T-helper 1 cell treated with Interleukin-12 subunit alpha and Interleukin-12 subunit beta and Interleukin-4 antibody, amounts not matched to agents 30 μg/mL and 1 μg/mL, for 36 hours (primary cell): ENCODE data around the gene FRAS1.
"Not testable (repeated sequence)": the region's sequence is repeated elsewhere in the genome, so short reads cannot be mapped to it uniquely, and the experiment has no call there.

Source experiments
- H3K27ac Mint-ChIP-seq: one replicate; pipeline ENCODE4 v1.8.0; 2021; ENCODE audit warnings: mild to moderate bottlenecking, mixed read lengths
- H3K27me3 Mint-ChIP-seq: one replicate; pipeline ENCODE4 v1.8.0; 2021; ENCODE audit warnings: low read depth, mixed read lengths
- H3K36me3 Mint-ChIP-seq: one replicate; pipeline ENCODE4 v1.8.0; 2021; ENCODE audit warnings: low read depth, mixed read lengths
- H3K4me1 Mint-ChIP-seq: one replicate; pipeline ENCODE4 v1.8.0; 2021; ENCODE audit warnings: low read depth, mixed read lengths
- H3K4me3 Mint-ChIP-seq: one replicate; pipeline ENCODE4 v1.8.0; 2021; ENCODE audit warnings: mild to moderate bottlenecking, moderate library complexity, mixed read lengths
- H3K9me3 Mint-ChIP-seq: one replicate; pipeline ENCODE4 v1.8.0; 2021; ENCODE audit warnings: mixed read lengths

Gene FRAS1

GRCh38 chr4:78069859-78070258 is 12.7 kb downstream of the FRAS1 start:
- peaks cover 12% of the 10 kb centered on the region for H3K27me3 Mint-ChIP-seq
- no peaks in the 10 kb centered on the region for H3K36me3 Mint-ChIP-seq
- H3K27ac Mint-ChIP-seq: no peak overlapping the region
- H3K4me1 Mint-ChIP-seq: no peaks in the 10 kb centered on the region
- H3K4me3 Mint-ChIP-seq: no peak overlapping the region
- H3K9me3 Mint-ChIP-seq: no peaks in the 10 kb centered on the region

GRCh38 chr4:78070731-78071282 is 13.7 kb downstream of the FRAS1 start:
- Mint-ChIP-seq H3K4me1 (no peaks in the 10 kb centered on the region), H3K9me3 (no peaks in the 10 kb centered on the region), H3K4me3 (no peak overlapping the region), H3K27ac (no peak overlapping the region), H3K36me3 (no peaks in the 10 kb centered on the region), H3K27me3 (peaks cover 18% of the 10 kb centered on the region)

GRCh38 chr4:78074759-78075158 is 17.6 kb downstream of the FRAS1 start:
- H3K36me3 Mint-ChIP-seq: no peaks in the 10 kb centered on the region
- no peak overlapping the region for H3K27ac Mint-ChIP-seq
- H3K4me3 Mint-ChIP-seq: no peak overlapping the region
- peaks cover 23% of the 10 kb centered on the region for H3K27me3 Mint-ChIP-seq
- H3K4me1 Mint-ChIP-seq: no peaks in the 10 kb centered on the region
- no peaks in the 10 kb centered on the region for H3K9me3 Mint-ChIP-seq

GRCh38 chr4:78075986-78076385 is 18.9 kb downstream of the FRAS1 start:
- H3K27me3 Mint-ChIP-seq: peaks cover 23% of the 10 kb centered on the region

GRCh38 chr4:78078101-78078500 is 21.0 kb downstream of the FRAS1 start:
- peaks cover 29% of the 10 kb centered on the region for H3K27me3 Mint-ChIP-seq
- no peaks in the 10 kb centered on the region for H3K4me1 Mint-ChIP-seq
- no peak overlapping the region for H3K27ac Mint-ChIP-seq
- H3K4me3 Mint-ChIP-seq: no peak overlapping the region
- no peaks in the 10 kb centered on the region for H3K36me3 Mint-ChIP-seq
- H3K9me3 Mint-ChIP-seq: no peaks in the 10 kb centered on the region

More at GRCh38 chr4:78075986-78076385, 18.9 kb downstream of the FRAS1 start:
- no peaks in the 10 kb centered on the region for H3K36me3 Mint-ChIP-seq
- no peaks in the 10 kb centered on the region for H3K9me3 Mint-ChIP-seq
- H3K4me3 Mint-ChIP-seq: no peak overlapping the region
- H3K27ac Mint-ChIP-seq: no peak overlapping the region
- H3K4me1 Mint-ChIP-seq: no peaks in the 10 kb centered on the region

GRCh38 chr4:78079726-78080430 is 22.8 kb downstream of the FRAS1 start:
- H3K9me3 Mint-ChIP-seq: no peaks in the 10 kb centered on the region
- no peaks in the 10 kb centered on the region for H3K36me3 Mint-ChIP-seq
- no peaks in the 10 kb centered on the region for H3K4me1 Mint-ChIP-seq
- no peak overlapping the region for H3K27ac Mint-ChIP-seq
- no peak overlapping the region for H3K4me3 Mint-ChIP-seq
- H3K27me3 Mint-ChIP-seq: peaks cover 27% of the 10 kb centered on the region

GRCh38 chr4:78081541-78081940 is 24.4 kb downstream of the FRAS1 start:
- H3K36me3 Mint-ChIP-seq: no peaks in the 10 kb centered on the region
- H3K27me3 Mint-ChIP-seq: peaks cover 22% of the 10 kb centered on the region
- no peak overlapping the region for H3K4me3 Mint-ChIP-seq
- no peaks in the 10 kb centered on the region for H3K4me1 Mint-ChIP-seq
- no peak overlapping the region for H3K27ac Mint-ChIP-seq
- H3K9me3 Mint-ChIP-seq: no peaks in the 10 kb centered on the region

GRCh38 chr4:78083035-78083434 is 25.9 kb downstream of the FRAS1 start:
- Mint-ChIP-seq H3K4me1 (no peaks in the 10 kb centered on the region), H3K27me3 (peaks cover 18% of the 10 kb centered on the region), H3K27ac (no peak overlapping the region), H3K36me3 (no peaks in the 10 kb centered on the region), H3K9me3 (no peaks in the 10 kb centered on the region), H3K4me3 (no peak overlapping the region)

- Mint-ChIP-seq H3K4me3 (no peak overlapping the region), H3K4me1 (no peaks in the 10 kb centered on the region), H3K27me3 (no peaks in the 10 kb centered on the region), H3K36me3 (no peaks in the 10 kb centered on the region), H3K9me3 (no peaks in the 10 kb centered on the region), H3K27ac (no peak overlapping the region)
Measured at GRCh38 chr4:78091534-78091933, 34.4 kb downstream of the FRAS1 start.

- not testable (repeated sequence) for H3K27me3 Mint-ChIP-seq, H3K4me1 Mint-ChIP-seq, H3K9me3 Mint-ChIP-seq, H3K4me3 Mint-ChIP-seq, H3K36me3 Mint-ChIP-seq, H3K27ac Mint-ChIP-seq
Measured at GRCh38 chr4:78092350-78092749, 35.2 kb downstream of the FRAS1 start.

GRCh38 chr4:78092850-78093249 is 35.7 kb downstream of the FRAS1 start:
- Mint-ChIP-seq H3K9me3 (no peaks in the 10 kb centered on the region), H3K27ac (no peak overlapping the region), H3K36me3 (no peaks in the 10 kb centered on the region), H3K4me3 (no peak overlapping the region), H3K27me3 (no peaks in the 10 kb centered on the region), H3K4me1 (no peaks in the 10 kb centered on the region)

GRCh38 chr4:78095081-78095480 is 38.0 kb downstream of the FRAS1 start:
- Mint-ChIP-seq H3K36me3 (no peaks in the 10 kb centered on the region), H3K9me3 (no peaks in the 10 kb centered on the region), H3K4me3 (no peak overlapping the region), H3K4me1 (no peaks in the 10 kb centered on the region), H3K27me3 (no peaks in the 10 kb centered on the region), H3K27ac (no peak overlapping the region)

GRCh38 chr4:78099058-78099457 is 41.9 kb downstream of the FRAS1 start:
- H3K9me3 Mint-ChIP-seq: no peaks in the 10 kb centered on the region

GRCh38 chr4:78100060-78100459 is 42.9 kb downstream of the FRAS1 start:
- H3K36me3 Mint-ChIP-seq: no peaks in the 10 kb centered on the region
- no peaks in the 10 kb centered on the region for H3K27me3 Mint-ChIP-seq
- peaks cover under 1% of the 10 kb centered on the region for H3K9me3 Mint-ChIP-seq
- H3K4me1 Mint-ChIP-seq: no peaks in the 10 kb centered on the region
- H3K27ac Mint-ChIP-seq: no peak overlapping the region
- H3K4me3 Mint-ChIP-seq: no peak overlapping the region

More at GRCh38 chr4:78099058-78099457, 41.9 kb downstream of the FRAS1 start:
- Mint-ChIP-seq H3K36me3 (no peaks in the 10 kb centered on the region), H3K27ac (no peak overlapping the region), H3K4me1 (no peaks in the 10 kb centered on the region), H3K4me3 (no peak overlapping the region), H3K27me3 (no peaks in the 10 kb centered on the region)

- no peaks in the 10 kb centered on the region for H3K36me3 Mint-ChIP-seq
- H3K4me1 Mint-ChIP-seq: no peaks in the 10 kb centered on the region
- no peak overlapping the region for H3K27ac Mint-ChIP-seq
- H3K4me3 Mint-ChIP-seq: no peak overlapping the region
- peaks cover 3% of the 10 kb centered on the region for H3K27me3 Mint-ChIP-seq
- H3K9me3 Mint-ChIP-seq: no peaks in the 10 kb centered on the region
Measured at GRCh38 chr4:78119698-78120097, 62.6 kb downstream of the FRAS1 start.
